GM23338 (cell line): ENCODE measurements around the gene ARID1B. TPM values are rescaled to one million over a fixed set of nuclear protein-coding genes. Genes with fewer than 3 reads are reported as not detected.
"Not testable (repeated sequence)": the region's sequence is repeated elsewhere in the genome, so short reads cannot be mapped to it uniquely, and the experiment has no call there.

Experiments used
- ATAC-seq: fragments of 200-7000 bp; cut with Tn5 transposase; 3 replicates; pipeline ENCODE4 v1.9.1; 2020
- DNase-seq: peaks from one replicate; pipeline ENCODE4 v3.0.0-alpha.2; 2015; ENCODE audit warnings: low spot score
- H2AFZ ChIP-seq: fragments of 200-600 bp; sonication (generic); 2 replicates; pipeline ENCODE4 v1.8.0; 2016; ENCODE audit warnings: antibody characterized with exemption, mild to moderate bottlenecking, moderate library complexity
- H3F3A ChIP-seq: fragments of 200-600 bp; sonication (generic); replicated peaks from 2 replicates; pipeline ENCODE4 v1.8.0; 2017; ENCODE audit warnings: antibody characterized with exemption, mixed run types, low read depth
- H3K27ac ChIP-seq: fragments of 200-600 bp; sonication (generic); 2 replicates; pipeline ENCODE4 v1.6.1; 2016; ENCODE audit warnings: low read depth
- H3K27me3 ChIP-seq: fragments of 200-600 bp; sonication (generic); 2 replicates; pipeline ENCODE4 v1.8.0; 2016; ENCODE audit warnings: mild to moderate bottlenecking, mixed run types, moderate library complexity; ENCODE audit not compliant: insufficient read depth
- H3K36me3 ChIP-seq: fragments of 200-600 bp; sonication (generic); 2 replicates; pipeline ENCODE4 v1.8.0; 2016; ENCODE audit warnings: mild to moderate bottlenecking; ENCODE audit not compliant: insufficient read depth
- H3K4me1 ChIP-seq: fragments of 200-600 bp; sonication (generic); 2 replicates; pipeline ENCODE4 v1.8.0; 2016; ENCODE audit warnings: mild to moderate bottlenecking, moderate library complexity; ENCODE audit not compliant: insufficient read depth
- H3K4me2 ChIP-seq: fragments of 200-600 bp; sonication (generic); 2 replicates; pipeline ENCODE4 v1.7.1; 2017; ENCODE audit warnings: mixed run types
- H3K4me3 ChIP-seq: fragments of 200-600 bp; sonication (generic); 2 replicates; pipeline ENCODE4 v1.6.1; 2016; ENCODE audit warnings: mixed run types
- H3K79me2 ChIP-seq: fragments of 200-600 bp; sonication (generic); replicated peaks from 2 replicates; pipeline ENCODE4 v1.8.0; 2017; ENCODE audit warnings: mild to moderate bottlenecking; ENCODE audit not compliant: insufficient read depth
- H3K9me2 ChIP-seq: fragments of 200-600 bp; sonication (generic); 2 replicates; pipeline ENCODE4 v1.8.0; 2017; ENCODE audit not compliant: insufficient read depth
- H4K20me1 ChIP-seq: fragments of 200-600 bp; sonication (generic); replicated peaks from 2 replicates; pipeline ENCODE4 v1.8.0; 2017; ENCODE audit warnings: mild to moderate bottlenecking; ENCODE audit not compliant: insufficient read depth
- H3K27ac Mint-ChIP-seq: 2 replicates; pipeline ENCODE4 v1.8.0; 2020; ENCODE audit warnings: inconsistent platforms, mild to moderate bottlenecking, moderate library complexity, mixed read lengths
- H3K27me3 Mint-ChIP-seq: 3 replicates; pipeline ENCODE4 v1.8.0; 2022; ENCODE audit warnings: low read depth, mild to moderate bottlenecking, moderate library complexity, mixed read lengths, inconsistent platforms; ENCODE audit not compliant: insufficient read depth, poor library complexity
- H3K36me3 Mint-ChIP-seq: 3 replicates; pipeline ENCODE4 v1.8.0; 2021; ENCODE audit warnings: low read depth, mild to moderate bottlenecking, inconsistent platforms, moderate library complexity, mixed read lengths
- H3K4me1 Mint-ChIP-seq: 3 replicates; pipeline ENCODE4 v1.8.0; 2020; ENCODE audit warnings: mild to moderate bottlenecking, inconsistent platforms, mixed read lengths
- H3K4me3 Mint-ChIP-seq: 3 replicates; pipeline ENCODE4 v1.8.0; 2021; ENCODE audit warnings: moderate library complexity, mild to moderate bottlenecking, inconsistent platforms, mixed read lengths
- H3K9me3 Mint-ChIP-seq: 3 replicates; pipeline ENCODE4 v1.8.0; 2020; ENCODE audit warnings: moderate library complexity, mild to moderate bottlenecking, inconsistent platforms, mixed read lengths
- CTCF ChIP-seq, 2 experiments: fragments of 200-600 bp in 1 of 2; sonication (generic) in 1 of 2; conservative IDR thresholded peaks; 2 replicates each; pipeline versions ENCODE4 v1.5.1 to v1.6.1; 2016 to 2017; ENCODE audit warnings: antibody characterized with exemption in 2 of 2, low read depth in 2 of 2, mild to moderate bottlenecking in 2 of 2, moderate library complexity in 1 of 2
- EZH2 ChIP-seq: fragments of 200-600 bp; sonication (generic); IDR thresholded peaks from one replicate; pipeline ENCODE4 v1.8.0; 2017; ENCODE audit warnings: antibody characterized with exemption, mild to moderate bottlenecking, low read depth; ENCODE audit not compliant: unreplicated experiment
- EZH2phosphoT487 ChIP-seq: fragments of 200-600 bp; sonication (generic); IDR thresholded peaks from one replicate; pipeline ENCODE4 v1.8.1; 2018; ENCODE audit warnings: antibody characterized with exemption; ENCODE audit not compliant: unreplicated experiment
- JUNB ChIP-seq: IDR thresholded peaks from one replicate; pipeline ENCODE4 v1.6.1; 2016; ENCODE audit warnings: antibody characterized with exemption; ENCODE audit not compliant: unreplicated experiment
- POLR2AphosphoS5 ChIP-seq: IDR thresholded peaks from 2 replicates; pipeline ENCODE4 v1.6.1; 2016; ENCODE audit warnings: antibody characterized with exemption, low read depth
- STAT1 ChIP-seq: IDR thresholded peaks from one replicate; pipeline ENCODE4 v1.6.1; 2016; ENCODE audit warnings: antibody characterized with exemption; ENCODE audit not compliant: unreplicated experiment
- ZNF331 ChIP-seq: fragments of 250-450 bp; sonication (Bioruptor Pico); IDR thresholded peaks from 2 replicates; pipeline ENCODE4 v1.5.0; 2020; ENCODE audit warnings: low read depth, mild to moderate bottlenecking, moderate library complexity
- ZNF462 ChIP-seq: fragments of 250-450 bp; sonication (Bioruptor Pico); IDR thresholded peaks from 2 replicates; pipeline ENCODE4 v1.5.0; 2020; ENCODE audit warnings: mild to moderate bottlenecking, moderate library complexity
- polyA plus RNA-seq: library from polyadenylated mRNA; unstranded; fragments of >200 nt; fragmentation: Nextera tagmentation; extraction: Ambion mirVana; gene quantifications from 2 replicates; pipeline ENCODE4 v1.2.1, GENCODE V29; 2016
- total RNA-seq: library from RNA; depleted of rRNA; stranded (reverse); fragments of >200 nt; shearing (Covaris generic); gene quantifications from 2 replicates; pipeline ENCODE4 v1.2.3, GENCODE V29; 2014

The ARID1B gene
- total and polyA plus RNA-seq, 2 experiments from 2014 or later: 59.3 to 72.2 TPM

DNA sequence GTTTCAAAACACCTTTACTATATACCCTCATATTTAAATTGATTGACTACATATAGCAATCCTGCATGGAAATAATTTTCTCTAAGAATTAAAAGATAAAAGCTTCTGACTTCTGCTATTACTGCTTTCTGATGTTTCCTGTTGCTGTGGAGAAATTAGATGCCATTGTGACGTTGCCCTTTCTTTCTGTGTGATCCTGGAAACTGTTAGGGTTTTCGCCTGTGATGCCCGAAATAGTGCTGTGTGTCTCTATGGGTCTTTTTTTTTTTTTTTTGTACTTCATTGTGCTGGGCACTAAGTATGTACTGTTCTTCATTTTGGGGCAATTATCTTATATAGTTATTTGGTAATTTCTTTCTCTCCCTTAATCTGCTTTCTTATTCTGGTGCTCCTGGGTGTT, 205.0 kb downstream of the ARID1B start:
- no peaks in the 10 kb centered on the region for H3K9me2 ChIP-seq
- Mint-ChIP-seq H3K27me3 (no peaks in the 10 kb centered on the region), H3K27ac (no peak overlapping the region), H3K9me3 (no peaks in the 10 kb centered on the region), H3K4me3 (no peak overlapping the region), H3K36me3 (no peaks in the 10 kb centered on the region), H3K4me1 (peaks cover 73% of the 10 kb centered on the region)
- no peak overlapping the region for H2AFZ ChIP-seq
- DNase-seq: no peak
- H3K4me3 ChIP-seq: no peak overlapping the region
- H3F3A ChIP-seq: no peaks in the 10 kb centered on the region
- H3K4me1 ChIP-seq: peaks cover 59% of the 10 kb centered on the region
- H3K36me3 ChIP-seq: no peaks in the 10 kb centered on the region
- no peak for TF ChIP-seq ZNF331 (CRISPR knock-in tag)
- TF ChIP-seq STAT1: no peak
- TF ChIP-seq POLR2AphosphoS5: no peak
- no peak for TF ChIP-seq EZH2phosphoT487
- no peak for TF ChIP-seq EZH2
- no peak for TF ChIP-seq ZNF462 (CRISPR knock-in tag)
- no peak for TF ChIP-seq JUNB
- TF ChIP-seq CTCF (conservative IDR thresholded peaks at IDR 0.05; ENCODE audit: low read depth in 2 of 2): no peak
- H3K27ac ChIP-seq: no peak overlapping the region
- peaks cover 3% of the 10 kb centered on the region; the same call in 1 of the 2 replicates for H4K20me1 ChIP-seq
- ATAC-seq: no peak
- no peaks in the 10 kb centered on the region for H3K27me3 ChIP-seq
- no peak overlapping the region for H3K4me2 ChIP-seq
- peaks cover 99% of the 10 kb centered on the region for H3K79me2 ChIP-seq

DNA sequence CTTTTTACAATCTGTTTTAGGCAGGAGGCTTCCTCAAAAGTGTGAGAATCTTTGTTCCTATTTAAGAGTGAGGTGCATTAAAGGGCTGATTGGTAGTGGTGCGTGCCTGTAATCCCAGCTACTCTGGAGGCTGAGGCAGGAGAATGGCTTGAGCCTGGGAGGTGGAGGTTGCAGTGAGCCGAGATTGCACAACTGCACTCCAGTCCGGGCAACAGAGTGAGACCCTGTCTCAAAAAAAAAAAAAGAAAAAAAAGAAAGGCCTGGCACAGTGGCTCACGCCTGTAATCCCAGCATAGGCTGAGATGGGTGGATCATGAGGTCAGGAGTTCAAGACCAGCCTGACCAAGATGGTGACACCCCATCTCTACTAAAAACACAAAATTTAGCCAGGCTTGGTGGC, 205.7 kb downstream of the ARID1B start:
- not testable (repeated sequence) for H3F3A ChIP-seq, H3K9me3 Mint-ChIP-seq, H3K4me3 Mint-ChIP-seq, H3K36me3 Mint-ChIP-seq, ATAC-seq, H3K36me3 ChIP-seq, DNase-seq, H3K4me3 ChIP-seq, H2AFZ ChIP-seq, H3K27me3 Mint-ChIP-seq, H3K4me2 ChIP-seq, H3K27ac ChIP-seq, H3K27ac Mint-ChIP-seq, H3K9me2 ChIP-seq, H3K27me3 ChIP-seq, H4K20me1 ChIP-seq
- Histone ChIP-seq H3K79me2 (peaks cover 99% of the 10 kb centered on the region), H3K4me1 (peaks cover 58% of the 10 kb centered on the region)
- peaks cover 70% of the 10 kb centered on the region for H3K4me1 Mint-ChIP-seq
